T-helper 2 cell treated with Interferon-gamma antibody and Interleukin-4, amounts not matched to agents 100 ng/mL and 5 ng/mL, for 36 hours (primary cell): ENCODE measurements around the gene PGF. TPM values are rescaled to one million over a fixed set of nuclear protein-coding genes. Genes with fewer than 3 reads are reported as not detected.

Experiments used
- intact Hi-C: fragments of 100-400 bp; cut with micrococcal nuclease; formaldehyde crosslinking; loops from one replicate; pipeline ENCODE4 v1.15.1; 2023
- total RNA-seq: library from RNA; stranded (reverse); gene quantifications from 2 replicates; pipeline ENCODE4 v1.2.3, GENCODE V29; 2022

Gene PGF
- total RNA-seq, 1 donor from 2014 or later = 0.20 TPM

DNA sequence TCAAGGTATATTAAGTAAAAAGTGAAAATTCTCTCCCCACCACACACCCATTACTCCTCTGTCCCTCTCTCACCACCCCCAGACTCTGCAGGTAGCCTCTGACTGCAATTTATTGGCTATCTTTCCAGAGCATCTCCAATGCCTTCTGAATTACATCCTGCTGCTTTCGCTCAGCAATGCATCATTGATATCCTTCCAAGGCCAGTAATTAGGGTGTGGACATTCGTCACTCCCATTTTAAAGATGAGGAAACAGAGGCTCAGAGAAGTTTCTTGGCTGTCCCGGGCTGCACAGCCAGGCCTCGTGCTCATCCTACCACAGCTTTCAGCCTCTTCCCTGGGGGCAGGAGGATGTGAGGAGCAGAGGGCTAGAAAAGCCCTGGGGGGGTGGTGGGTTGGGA lies 23.6 kb upstream of the PGF start:
- intact Hi-C loops = no loop called here

GRCh38 chr14:74978416-74978947 lies 23.1 kb upstream of the PGF start:
- intact Hi-C loops = no loop called here

- intact Hi-C loops = no loop called here
Observed at GRCh38 chr14:74977901-74978385, 22.5 kb upstream of the PGF start.

DNA sequence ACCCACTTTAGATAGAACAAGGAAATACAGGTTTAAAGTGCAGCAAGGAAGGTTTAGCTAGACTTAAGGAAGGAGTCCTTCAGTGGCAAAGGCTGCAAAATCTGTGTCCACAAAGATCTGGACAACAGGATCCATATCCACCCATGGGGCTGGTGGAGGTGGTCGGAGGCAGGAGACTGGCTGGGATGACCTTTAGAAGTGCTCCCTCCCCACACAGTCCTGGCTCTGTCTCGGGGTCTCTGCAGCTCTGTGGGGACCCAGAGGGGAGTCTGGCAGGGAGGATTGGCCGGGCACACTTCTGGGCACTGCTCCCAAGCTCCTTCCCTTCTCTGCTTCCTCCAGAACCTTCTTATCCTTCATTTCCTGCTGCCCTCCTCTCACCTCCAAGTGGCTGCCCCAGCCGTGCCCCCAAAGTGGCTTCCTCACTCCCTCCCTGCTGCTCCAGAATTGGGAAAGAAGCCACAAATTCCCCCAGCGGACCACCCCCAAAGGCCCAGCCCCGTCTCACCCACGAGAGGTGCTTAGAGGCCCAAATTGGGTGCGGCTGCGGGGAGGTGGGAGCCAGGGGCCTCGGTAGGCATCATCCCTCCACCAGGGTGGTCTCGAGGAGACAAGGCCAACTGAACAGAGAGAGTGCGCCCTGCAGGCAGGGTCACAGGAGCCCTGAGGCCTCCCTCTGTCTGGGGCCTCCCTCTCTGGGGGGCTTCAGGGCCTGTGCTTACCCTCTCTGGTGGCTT lies 21.9 kb upstream of the PGF start:
- intact Hi-C loops = no loop called here

GRCh38 chr14:74976264-74977113 lies 21.1 kb upstream of the PGF start:
- intact Hi-C loops = no loop called here

GRCh38 chr14:74975059-74975810 lies 19.8 kb upstream of the PGF start:
- intact Hi-C loops = no loop called here

DNA sequence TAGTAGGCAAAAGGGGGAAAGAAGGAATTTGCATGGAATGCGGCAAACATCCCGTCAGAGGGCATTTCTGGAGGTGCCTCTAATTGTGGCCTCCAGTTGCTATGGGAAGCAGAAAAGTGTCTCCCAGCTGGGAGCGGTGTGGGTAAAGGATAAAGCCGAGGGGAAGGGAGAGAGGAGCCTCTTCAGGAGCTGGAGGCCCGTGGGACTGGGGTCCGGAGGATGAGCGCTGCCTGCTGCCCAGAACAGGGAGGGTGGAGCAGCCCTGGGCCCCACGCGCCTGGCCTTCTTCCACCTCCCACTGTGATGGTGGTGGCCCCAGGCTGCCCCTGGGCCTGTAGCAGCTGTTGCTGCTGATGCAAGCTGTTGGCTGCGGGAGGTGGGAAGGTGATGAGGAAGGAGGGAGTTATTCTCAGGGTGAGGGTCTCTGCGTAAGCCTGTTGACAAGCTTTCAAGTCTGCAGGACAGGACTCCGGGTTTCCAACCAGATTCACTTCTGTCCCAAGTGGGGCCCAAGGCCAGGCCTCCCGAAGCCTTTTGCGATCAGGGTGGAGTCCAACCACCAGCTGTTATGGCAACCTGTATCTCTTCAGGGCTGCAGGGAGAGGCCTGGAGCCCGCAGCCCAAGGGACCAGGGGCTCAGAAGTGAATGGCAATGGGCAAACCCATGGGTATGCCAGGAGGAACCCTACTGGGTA lies 19.1 kb upstream of the PGF start:
- intact Hi-C loops = no loop called here

GRCh38 chr14:74973905-74974363 lies 18.5 kb upstream of the PGF start:
- intact Hi-C loops = no loop called here

DNA sequence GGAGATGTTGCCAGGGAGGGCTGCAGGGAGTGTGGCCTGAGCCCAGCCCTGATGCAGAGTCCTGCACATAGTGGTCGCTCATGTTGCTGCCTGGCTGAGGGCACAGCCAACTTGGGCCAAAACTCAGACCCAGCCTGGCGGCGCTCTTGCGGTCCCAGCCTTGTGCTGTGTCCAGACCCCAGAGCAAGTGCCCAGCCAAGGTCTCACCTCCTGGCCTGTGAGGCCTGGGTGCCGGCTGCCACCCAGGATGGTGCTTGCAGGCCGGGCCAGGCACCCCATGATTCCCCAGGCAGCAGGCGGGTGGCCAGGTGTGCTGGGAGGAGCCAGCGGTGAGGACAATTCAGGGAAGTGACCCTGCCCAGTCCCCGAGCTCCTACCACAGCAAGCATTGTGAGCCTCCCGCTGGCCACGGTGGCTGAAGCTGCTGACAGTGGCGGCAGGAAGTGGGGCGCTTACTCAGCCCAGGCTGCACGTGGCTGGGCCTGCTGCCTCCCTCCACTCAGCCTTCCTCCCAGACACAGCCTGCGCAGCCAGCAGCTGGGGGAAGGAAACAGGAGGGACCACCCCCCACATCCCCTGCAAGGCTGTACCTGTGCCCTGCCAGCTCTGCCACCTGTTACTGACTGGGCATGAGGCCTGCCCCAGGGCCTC lies 17.7 kb upstream of the PGF start:
- intact Hi-C loops = no loop called here

- intact Hi-C loops = no loop called here
Observed at GRCh38 chr14:74968811-74969210, 13.4 kb upstream of the PGF start.

- intact Hi-C loops = no loop called here
Observed at GRCh38 chr14:74965486-74966153, 10.2 kb upstream of the PGF start.

GRCh38 chr14:74964787-74965485 lies 9.5 kb upstream of the PGF start:
- intact Hi-C loops = no loop called here

DNA sequence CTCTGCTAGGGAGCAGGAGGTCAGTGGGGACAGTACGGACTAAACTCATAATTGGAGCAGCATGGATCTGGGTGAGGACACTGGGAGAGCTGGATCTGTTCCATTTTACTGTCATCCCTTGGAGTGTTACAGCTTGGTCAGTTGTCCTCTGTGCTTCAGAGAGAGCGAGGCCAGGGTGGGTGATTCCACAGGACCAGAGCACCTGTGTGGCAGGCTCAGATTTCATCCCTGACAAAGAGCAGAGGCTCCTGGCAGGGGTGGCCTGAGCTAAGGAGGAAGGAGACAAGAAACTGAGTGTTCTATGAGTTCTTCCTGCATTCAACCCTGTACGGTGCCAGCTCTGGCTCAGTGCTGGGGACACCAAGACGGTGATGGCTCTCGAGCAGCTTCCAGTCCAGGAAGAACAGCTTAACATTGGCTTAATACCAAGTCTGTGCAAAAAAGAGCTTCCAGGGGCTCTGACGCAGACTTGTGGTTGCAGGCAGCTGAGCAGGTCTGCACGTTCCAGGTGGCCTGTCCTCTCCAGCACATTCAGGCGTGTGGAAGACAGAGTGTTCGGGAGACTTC lies 8.4 kb upstream of the PGF start:
- intact Hi-C loops = no loop called here

GRCh38 chr14:74963178-74963704 lies 7.8 kb upstream of the PGF start:
- intact Hi-C loops = no loop called here

- intact Hi-C loops = no loop called here
Observed at GRCh38 chr14:74962493-74962892, 7.1 kb upstream of the PGF start.

DNA sequence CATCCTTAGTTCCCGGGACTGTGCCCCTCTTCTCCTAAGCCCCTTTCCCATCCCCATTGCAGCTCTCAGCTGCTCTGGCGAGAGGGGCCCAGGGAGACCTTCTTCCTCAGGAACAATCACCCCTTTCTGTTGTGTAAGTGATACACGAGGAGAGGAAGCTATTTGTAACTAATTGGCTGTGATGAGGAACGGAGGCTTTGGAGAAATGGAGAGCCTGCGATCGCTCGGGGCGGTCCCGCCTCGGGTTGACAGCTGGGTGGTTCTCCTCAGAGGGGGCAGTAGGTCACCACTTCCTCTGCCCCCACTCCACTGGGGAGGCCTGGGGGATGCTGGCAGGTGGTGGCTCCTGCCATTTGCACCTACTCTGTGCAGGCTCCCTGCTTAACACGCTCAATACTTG lies 6.6 kb upstream of the PGF start:
- intact Hi-C loops = no loop called here

GRCh38 chr14:74961238-74961911 lies 6.0 kb upstream of the PGF start:
- intact Hi-C loops = no loop called here

DNA sequence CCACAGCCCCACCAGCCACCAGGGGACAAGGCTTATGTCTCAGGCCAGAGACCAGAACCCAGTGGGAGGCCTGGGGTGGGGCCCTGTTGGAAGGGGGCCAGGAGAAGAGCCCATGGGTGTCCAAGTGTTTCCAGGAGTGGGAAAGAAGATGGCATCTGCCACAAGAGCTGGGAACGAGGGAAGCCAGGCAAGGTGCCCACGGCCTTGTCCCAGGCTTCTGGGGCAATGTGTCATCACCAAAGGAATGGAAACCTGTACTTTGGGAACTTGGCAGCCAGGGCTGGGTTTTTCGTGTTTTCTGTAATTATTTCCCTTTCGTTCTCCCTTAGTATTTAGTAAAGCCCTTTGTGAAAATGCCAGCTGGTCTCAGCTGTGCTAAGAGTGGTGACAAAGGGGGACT lies 5.3 kb upstream of the PGF start:
- intact Hi-C loops = no loop called here
